ENCODE data around the gene SIX3.

DNA sequence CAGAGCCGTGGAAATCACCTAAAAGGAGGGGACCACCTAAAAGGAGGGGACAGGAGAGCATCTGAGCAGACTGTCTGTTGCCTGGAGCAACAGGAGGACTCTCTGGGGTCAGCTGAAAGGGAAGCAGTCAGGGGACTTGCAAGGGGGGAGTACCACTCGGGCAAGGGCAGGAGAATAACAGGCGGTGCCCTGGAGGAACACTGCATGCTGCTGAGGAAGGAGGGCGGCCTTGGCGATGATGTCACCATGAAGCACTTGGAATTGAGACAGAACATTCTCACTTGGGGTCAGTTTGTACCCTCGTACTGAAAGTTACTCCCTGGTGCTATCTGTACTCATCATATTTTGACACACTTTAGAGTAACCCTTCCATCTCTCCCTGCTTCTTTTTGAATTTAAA is 18.4 kb downstream of the SIX3 start:
- TF ChIP-seq, protein P1, sequence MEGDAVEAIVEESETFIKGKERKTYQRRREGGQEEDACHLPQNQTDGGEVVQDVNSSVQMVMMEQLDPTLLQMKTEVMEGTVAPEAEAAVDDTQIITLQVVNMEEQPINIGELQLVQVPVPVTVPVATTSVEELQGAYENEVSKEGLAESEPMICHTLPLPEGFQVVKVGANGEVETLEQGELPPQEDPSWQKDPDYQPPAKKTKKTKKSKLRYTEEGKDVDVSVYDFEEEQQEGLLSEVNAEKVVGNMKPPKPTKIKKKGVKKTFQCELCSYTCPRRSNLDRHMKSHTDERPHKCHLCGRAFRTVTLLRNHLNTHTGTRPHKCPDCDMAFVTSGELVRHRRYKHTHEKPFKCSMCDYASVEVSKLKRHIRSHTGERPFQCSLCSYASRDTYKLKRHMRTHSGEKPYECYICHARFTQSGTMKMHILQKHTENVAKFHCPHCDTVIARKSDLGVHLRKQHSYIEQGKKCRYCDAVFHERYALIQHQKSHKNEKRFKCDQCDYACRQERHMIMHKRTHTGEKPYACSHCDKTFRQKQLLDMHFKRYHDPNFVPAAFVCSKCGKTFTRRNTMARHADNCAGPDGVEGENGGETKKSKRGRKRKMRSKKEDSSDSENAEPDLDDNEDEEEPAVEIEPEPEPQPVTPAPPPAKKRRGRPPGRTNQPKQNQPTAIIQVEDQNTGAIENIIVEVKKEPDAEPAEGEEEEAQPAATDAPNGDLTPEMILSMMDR (conservative IDR thresholded peaks at IDR 0.05), result no peak
- TF ChIP-seq EZH2 (IDR thresholded peaks at IDR 0.05; ENCODE audit: low read depth), result no peak

Data from PC-9 (cell line).